Activated CD8-positive, alpha-beta memory T cell treated with anti-CD3 and anti-CD28 coated beads for 24 hours (primary cell): ENCODE data around the gene NSMCE1.

Experiments used
- DNase-seq: peaks from one replicate; pipeline ENCODE4 v3.0.0-alpha.2; 2020

NSMCE1 gene

GRCh38 chr16:27268376-27269299, at the start of gene NSMCE1:
Gene NSMCE1 (minus strand): TSS chr16:27268772. CDS start chr16:27257570, 11,202 bp downstream.
- peak; percentile 99 for DNase-seq

GRCh38 chr16:27317738-27318391, 49.3 kb upstream of the NSMCE1 start:
- DNase-seq, result peak; percentile 54

- DNase-seq, result peak; percentile 56
These were observed 48.7 kb upstream of the NSMCE1 start for GRCh38 chr16:27317320-27317719.

GRCh38 chr16:27316038-27316680, 47.6 kb upstream of the NSMCE1 start:
- peak; percentile 57 for DNase-seq

GRCh38 chr16:27315333-27316037, 46.9 kb upstream of the NSMCE1 start:
- DNase-seq, result peak; percentile 78

GRCh38 chr16:27314986-27315332, 46.4 kb upstream of the NSMCE1 start:
- no peak for DNase-seq

- peak; percentile 84 for DNase-seq
These were observed 45.7 kb upstream of the NSMCE1 start for GRCh38 chr16:27314161-27314723.

GRCh38 chr16:27313422-27314160, 45.0 kb upstream of the NSMCE1 start, which contains the start of gene IL4R:
Gene IL4R (plus strand): TSS chr16:27313974. CDS start chr16:27340204, 26,230 bp downstream.
- peak; percentile 90 for DNase-seq

- DNase-seq, result no peak
These were observed 44.2 kb upstream of the NSMCE1 start for GRCh38 chr16:27312580-27313421.

GRCh38 chr16:27311897-27312303, 43.3 kb upstream of the NSMCE1 start:
- DNase-seq, result no peak

GRCh38 chr16:27311448-27311830, 42.9 kb upstream of the NSMCE1 start:
- DNase-seq, result peak; percentile 55

GRCh38 chr16:27310576-27311447, 42.2 kb upstream of the NSMCE1 start:
- no peak for DNase-seq

GRCh38 chr16:27308792-27309191, 40.2 kb upstream of the NSMCE1 start:
- DNase-seq, result no peak

- DNase-seq, result no peak
These were observed 37.4 kb upstream of the NSMCE1 start for GRCh38 chr16:27305839-27306442.

GRCh38 chr16:27304881-27305745, 36.5 kb upstream of the NSMCE1 start:
- DNase-seq, result no peak

GRCh38 chr16:27304102-27304501, 35.5 kb upstream of the NSMCE1 start:
- no peak for DNase-seq

- no peak for DNase-seq
These were observed 34.9 kb upstream of the NSMCE1 start for GRCh38 chr16:27303256-27304100.
